Measurements from ENCODE around the gene CACNA1I.

Gene CACNA1I

GRCh38 chr22:39630721-39631120, 60.2 kb downstream of the CACNA1I start:
- no peak for TF ChIP-seq ZBTB17 (tag by site-specific recombination; IDR thresholded peaks at IDR 0.05)
- no peak for TF ChIP-seq ZBTB6 (tag by site-specific recombination; IDR thresholded peaks at IDR 0.05)
- no peak for TF ChIP-seq MZF1 (tag by site-specific recombination; IDR thresholded peaks at IDR 0.05; ENCODE audit: borderline replicate concordance)
- no peak for TF ChIP-seq GFI1B (tag by site-specific recombination; IDR thresholded peaks at IDR 0.05)
- TF ChIP-seq ELK4 (IDR thresholded peaks at IDR 0.05; ENCODE audit: borderline replicate concordance, low read depth, low read length), result no peak
- no peak for TF ChIP-seq ZNF280D (tag by site-specific recombination; IDR thresholded peaks at IDR 0.05)
- peak; percentile 57 for TF ChIP-seq ZNF623 (tag by site-specific recombination; IDR thresholded peaks at IDR 0.05)
- no peak for TF ChIP-seq TCF7L2 (IDR thresholded peaks at IDR 0.05; ENCODE audit: borderline replicate concordance, low read depth, low read length)
- 0 out of 2 replicates have a peak, but pooled peaks have one; percentile 9 for TF ChIP-seq ZFHX2 (tag by site-specific recombination; conservative IDR thresholded peaks at IDR 0.05)
- TF ChIP-seq EGR2 (tag by site-specific recombination; IDR thresholded peaks at IDR 0.05; ENCODE audit: low read depth), result peak; percentile 38; the same call in 1 of the 2 replicates
- no peak for TF ChIP-seq ZNF133 (tag by site-specific recombination; IDR thresholded peaks at IDR 0.05)
- no peak for TF ChIP-seq ZSCAN5A (tag by site-specific recombination; IDR thresholded peaks at IDR 0.05)
- TF ChIP-seq ZNF843 (tag by site-specific recombination; IDR thresholded peaks at IDR 0.05), result no peak
- no peak for TF ChIP-seq ZNF426 (tag by site-specific recombination; IDR thresholded peaks at IDR 0.05)
- Histone ChIP-seq H3K36me3 (ENCODE audit: control insufficient read depth in 2 of 2, insufficient read depth in 1 of 2, low read length in 2 of 2) (no peaks in the 10 kb centered on the region), H3K4me3 (ENCODE audit: low read depth, low read length) (no peak overlapping the region), H3K27ac (ENCODE audit: extremely low read depth, low read depth, low read length) (no peak overlapping the region), H3K9me3 (ENCODE audit: control insufficient read depth, insufficient read depth, low read depth, low read length) (no peaks in the 10 kb centered on the region), H3K4me1 (ENCODE audit: control insufficient read depth, insufficient read depth, low read length) (no peaks in the 10 kb centered on the region; the same call in 1 of the 2 replicates)
- CTCF ChIA-PET, result interaction anchor here (1.5 kb wide), 1 partner anchor 94 kb away, joined by 3 read pairs; no protein-coding TSS in a partner anchor
- POLR2A ChIA-PET, result no interaction called here

GRCh38 chr22:39631381-39632286, 61.1 kb downstream of the CACNA1I start:
- Histone ChIP-seq H3K27ac (ENCODE audit: extremely low read depth, low read depth, low read length) (no peak overlapping the region), H3K36me3 (ENCODE audit: control insufficient read depth in 2 of 2, insufficient read depth in 1 of 2, low read length in 2 of 2) (no peaks in the 10 kb centered on the region), H3K9me3 (ENCODE audit: control insufficient read depth, insufficient read depth, low read depth, low read length) (no peaks in the 10 kb centered on the region), H3K4me1 (ENCODE audit: control insufficient read depth, insufficient read depth, low read length) (peaks cover 7% of the 10 kb centered on the region), H3K4me3 (ENCODE audit: low read depth, low read length) (no peak overlapping the region)
- POLR2A ChIA-PET, result no interaction called here
- CTCF ChIA-PET, result interaction anchor here (0.5 kb wide), 1 partner anchor 330 kb away, joined by 3 read pairs; no protein-coding TSS in a partner anchor
- TF ChIP-seq ZFHX2 (tag by site-specific recombination; conservative IDR thresholded peaks at IDR 0.05), result no peak
- no peak for TF ChIP-seq ZNF792 (tag by site-specific recombination; IDR thresholded peaks at IDR 0.05)
- no peak for TF ChIP-seq ZNF274 (IDR thresholded peaks at IDR 0.05; ENCODE audit: low read length)
- no peak for TF ChIP-seq ZNF274 (tag by site-specific recombination; IDR thresholded peaks at IDR 0.05; ENCODE audit: borderline replicate concordance)
- TF ChIP-seq BCL11B (tag by site-specific recombination; IDR thresholded peaks at IDR 0.05; ENCODE audit: low read depth), result no peak
- no peak for TF ChIP-seq KLF7 (tag by site-specific recombination; IDR thresholded peaks at IDR 0.05; ENCODE audit: borderline replicate concordance)
- TF ChIP-seq ZBTB48 (tag by site-specific recombination; IDR thresholded peaks at IDR 0.05), result no peak
- no peak for TF ChIP-seq ZNF184 (tag by site-specific recombination; IDR thresholded peaks at IDR 0.05)
- TF ChIP-seq GLI4 (tag by site-specific recombination; IDR thresholded peaks at IDR 0.05), result no peak
- no peak for TF ChIP-seq ZNF394 (tag by site-specific recombination; IDR thresholded peaks at IDR 0.05; ENCODE audit: borderline replicate concordance)
- TF ChIP-seq PRDM4 (tag by site-specific recombination; IDR thresholded peaks at IDR 0.05), result no peak
- no peak for TF ChIP-seq ZNF121 (tag by site-specific recombination; IDR thresholded peaks at IDR 0.05)

Measured in HEK293 (cell line).